Measurements from ENCODE around the gene LILRB4. TPM values are rescaled to one million over a fixed set of nuclear protein-coding genes. Genes with fewer than 3 reads are reported as not detected.
"Not testable (repeated sequence)": the region's sequence is repeated elsewhere in the genome, so short reads cannot be mapped to it uniquely, and the experiment has no call there.

Gene LILRB4
- total and polyA plus RNA-seq, 2 donors: 1.1 to 3.1 TPM

DNA sequence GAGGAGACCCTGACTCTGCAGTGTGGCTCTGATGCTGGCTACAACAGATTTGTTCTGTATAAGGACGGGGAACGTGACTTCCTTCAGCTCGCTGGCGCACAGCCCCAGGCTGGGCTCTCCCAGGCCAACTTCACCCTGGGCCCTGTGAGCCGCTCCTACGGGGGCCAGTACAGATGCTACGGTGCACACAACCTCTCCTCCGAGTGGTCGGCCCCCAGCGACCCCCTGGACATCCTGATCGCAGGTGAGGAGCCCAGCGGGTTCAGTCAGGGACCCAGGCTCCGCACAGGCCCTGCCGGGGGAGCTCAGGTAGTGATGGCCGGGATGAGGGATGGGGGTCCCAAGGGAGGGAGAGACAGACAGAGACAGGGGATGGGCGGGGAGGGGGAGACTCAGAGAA, 30.3 kb upstream of the LILRB4 start:
- H3K27ac ChIP-seq (ENCODE audit: low read depth); DNase-seq (ENCODE audit: extremely low spot score); H3K4me1 ChIP-seq (ENCODE audit: insufficient read depth); H3K36me3 ChIP-seq (ENCODE audit: insufficient read depth); H3K4me3 ChIP-seq (ENCODE audit: low read depth, low read length): not testable (repeated sequence)
- WGBS: 80% methylated on average over 16 of the region's 16 CpGs

DNA sequence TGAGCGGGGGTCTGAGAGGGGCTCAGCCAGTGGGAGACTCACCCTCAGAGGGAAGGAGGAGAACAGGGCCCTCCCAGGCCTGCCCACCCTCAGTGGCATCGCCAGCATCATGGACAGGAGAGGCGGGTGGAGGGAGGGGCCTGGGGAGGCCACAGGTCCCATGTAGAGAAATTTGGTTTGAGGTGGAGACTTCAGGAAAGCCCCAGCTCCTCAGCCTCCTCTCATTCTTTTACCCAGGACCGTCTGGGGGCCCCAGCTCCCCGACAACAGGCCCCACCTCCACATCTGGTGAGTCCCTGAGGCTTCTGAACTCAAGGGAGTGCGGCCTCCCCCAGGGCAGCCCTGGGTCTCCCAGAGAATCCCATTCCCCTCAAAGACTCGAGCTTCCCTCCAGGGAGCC, 29.4 kb upstream of the LILRB4 start:
- Histone ChIP-seq H3K36me3 (ENCODE audit: insufficient read depth) (no peaks in the 10 kb centered on the region), H3K4me3 (ENCODE audit: low read depth, low read length) (no peak overlapping the region), H3K4me1 (ENCODE audit: insufficient read depth) (no peaks in the 10 kb centered on the region), H3K27ac (ENCODE audit: low read depth) (no peak overlapping the region)
- DNase-seq (ENCODE audit: extremely low spot score): no peak
- 67% methylated on average over 7 of the region's 7 CpGs for whole genome bisulfite sequencing

DNA sequence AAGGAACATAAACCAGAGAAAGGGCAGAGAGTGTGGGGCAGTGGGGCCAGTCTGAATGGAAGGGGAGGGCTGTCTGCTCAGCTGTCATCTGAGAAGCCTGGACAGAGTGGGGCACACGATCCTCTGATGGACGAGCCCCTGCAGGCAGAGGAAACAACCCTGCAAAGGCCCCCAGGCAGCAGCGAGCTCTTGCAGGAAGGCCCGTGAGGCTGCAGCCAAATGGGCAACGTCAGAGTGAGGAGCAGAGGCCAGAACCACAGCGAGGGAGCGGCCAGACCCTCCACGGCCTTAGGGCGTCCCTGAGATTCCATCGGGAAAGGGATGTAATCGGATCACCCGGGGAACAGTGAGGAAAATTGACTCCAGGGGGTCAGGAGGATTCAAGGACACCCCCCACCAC, 26.7 kb upstream of the LILRB4 start:
- not testable (repeated sequence) for H3K36me3 ChIP-seq (ENCODE audit: insufficient read depth); H3K4me1 ChIP-seq (ENCODE audit: insufficient read depth); H3K27ac ChIP-seq (ENCODE audit: low read depth); DNase-seq (ENCODE audit: extremely low spot score); H3K4me3 ChIP-seq (ENCODE audit: low read depth, low read length)
- WGBS: 14% methylated on average over 12 of the region's 12 CpGs

DNA sequence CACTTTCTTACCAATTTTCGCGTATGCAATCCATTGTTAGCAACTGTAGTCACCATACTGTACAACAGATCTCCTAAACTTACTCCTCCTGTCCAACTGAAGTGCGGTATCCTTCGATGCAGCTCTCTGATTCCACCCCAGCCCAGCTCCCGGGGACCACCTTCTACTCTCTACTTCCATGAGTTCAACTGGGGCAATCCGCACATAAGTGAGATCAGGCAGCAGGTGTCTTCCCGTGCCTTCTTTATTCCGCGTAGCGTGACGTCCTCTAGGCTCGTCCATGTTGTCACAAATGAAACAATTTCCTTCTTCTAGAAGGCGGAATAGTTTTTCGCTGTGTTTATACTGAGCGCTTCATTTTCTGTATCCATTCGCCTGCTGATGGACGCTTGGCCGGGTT, 24.1 kb upstream of the LILRB4 start:
- H3K36me3 ChIP-seq (ENCODE audit: insufficient read depth): no peaks in the 10 kb centered on the region
- no peaks in the 10 kb centered on the region for H3K4me1 ChIP-seq (ENCODE audit: insufficient read depth)
- no peak overlapping the region for H3K27ac ChIP-seq (ENCODE audit: low read depth)
- H3K4me3 ChIP-seq (ENCODE audit: low read depth, low read length): no peak overlapping the region
- no peak for DNase-seq (ENCODE audit: extremely low spot score)
- 91% methylated on average over 18 of the region's 18 CpGs for WGBS

DNA sequence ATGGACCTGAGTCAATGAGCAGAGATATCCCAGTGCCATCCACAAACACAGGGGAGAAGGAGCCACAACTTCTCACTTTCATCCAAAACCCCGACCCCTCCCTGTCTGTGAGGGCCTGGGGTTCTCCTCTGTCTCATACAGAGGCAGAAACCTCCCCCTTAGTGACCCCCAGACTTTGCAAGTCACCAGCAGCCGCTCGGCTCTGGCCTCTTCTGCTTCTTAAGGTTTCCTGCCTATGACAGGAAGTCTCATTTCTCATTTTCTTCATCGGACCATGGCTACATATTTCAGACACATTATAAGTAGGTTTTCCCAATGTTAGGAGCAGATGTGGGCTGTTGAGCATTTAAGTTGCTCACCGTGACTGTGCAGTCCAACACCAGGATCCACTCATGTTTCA, 19.8 kb upstream of the LILRB4 start:
- H3K27ac ChIP-seq (ENCODE audit: low read depth); H3K4me1 ChIP-seq (ENCODE audit: insufficient read depth); DNase-seq (ENCODE audit: extremely low spot score); H3K4me3 ChIP-seq (ENCODE audit: low read depth, low read length); H3K36me3 ChIP-seq (ENCODE audit: insufficient read depth): not testable (repeated sequence)
- 49% methylated on average over 5 of the region's 5 CpGs for WGBS

DNA sequence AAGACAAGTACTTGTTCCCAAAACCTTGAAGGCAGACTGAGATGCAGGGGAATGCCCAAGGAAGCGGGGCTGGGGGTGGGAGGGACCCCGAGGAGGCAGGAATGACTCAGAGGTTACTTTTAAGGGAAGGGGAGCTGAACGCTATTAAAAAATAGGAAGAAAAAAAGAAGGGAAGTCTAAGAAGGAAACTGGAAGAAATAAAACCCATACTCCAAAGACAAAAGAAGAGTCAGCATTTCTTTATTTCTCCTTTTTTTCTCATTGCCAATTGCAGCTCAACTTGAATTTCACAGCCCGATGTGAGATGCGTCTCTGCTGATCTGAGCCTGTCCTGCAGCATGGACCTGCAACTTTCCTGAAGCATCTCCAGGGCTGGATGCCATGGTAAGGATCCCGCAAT, 19.2 kb upstream of the LILRB4 start:
- not testable (repeated sequence) for H3K27ac ChIP-seq (ENCODE audit: low read depth); H3K4me3 ChIP-seq (ENCODE audit: low read depth, low read length); H3K36me3 ChIP-seq (ENCODE audit: insufficient read depth); H3K4me1 ChIP-seq (ENCODE audit: insufficient read depth); DNase-seq (ENCODE audit: extremely low spot score)
- WGBS: 53% methylated on average over 4 of the region's 6 CpGs

DNA sequence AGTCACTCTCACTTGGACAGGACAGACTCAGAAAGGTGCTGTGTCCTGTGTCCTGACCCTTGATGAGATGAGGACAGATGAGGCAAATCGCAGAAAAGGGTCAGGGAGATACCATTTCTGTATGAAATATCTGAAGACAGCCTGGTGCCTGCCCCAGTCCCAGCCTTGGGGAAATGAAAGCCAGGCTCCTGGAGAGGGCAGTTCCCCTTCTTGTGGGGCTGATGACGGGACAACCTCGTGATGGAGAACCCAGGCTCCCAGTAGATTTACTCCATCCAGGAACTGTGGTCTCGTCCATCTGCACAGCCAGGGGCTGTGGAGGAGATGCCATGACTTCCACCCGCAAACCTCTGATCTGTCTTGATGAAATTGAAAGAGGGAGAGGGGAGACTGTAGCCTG, 18.7 kb upstream of the LILRB4 start:
- H3K36me3 ChIP-seq (ENCODE audit: insufficient read depth): no peaks in the 10 kb centered on the region
- no peak overlapping the region for H3K4me3 ChIP-seq (ENCODE audit: low read depth, low read length)
- 63% methylated on average over 4 of the region's 5 CpGs for WGBS
- H3K27ac ChIP-seq (ENCODE audit: low read depth): no peak overlapping the region
- H3K4me1 ChIP-seq (ENCODE audit: insufficient read depth): no peaks in the 10 kb centered on the region
- DNase-seq (ENCODE audit: extremely low spot score): no peak

DNA sequence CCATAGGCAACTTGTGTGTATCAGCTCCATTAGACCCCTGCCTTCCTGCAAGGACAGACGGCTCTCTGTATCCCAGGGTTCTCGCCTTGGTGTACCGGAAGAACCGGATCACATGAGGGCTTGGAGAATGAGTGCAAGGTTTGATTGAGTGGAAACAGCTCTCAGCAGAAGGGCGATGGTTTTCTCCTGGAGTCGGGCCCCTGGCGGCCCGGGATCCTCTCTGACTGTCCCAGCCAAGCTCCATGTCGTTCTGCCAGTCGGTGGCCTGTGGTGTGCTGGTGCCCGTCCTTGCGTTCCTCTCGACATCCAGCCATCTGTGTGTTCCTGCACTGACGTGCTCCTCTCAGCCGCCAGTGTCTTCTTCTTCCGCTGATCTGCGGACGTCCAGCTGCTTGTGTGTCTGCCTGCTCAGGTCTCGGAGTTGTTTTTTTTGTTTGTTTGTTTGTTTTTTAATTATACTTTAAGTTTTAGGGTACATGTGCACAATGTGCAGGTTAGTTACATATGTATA, 16.4 kb upstream of the LILRB4 start:
- Histone ChIP-seq H3K36me3 (ENCODE audit: insufficient read depth) (no peaks in the 10 kb centered on the region), H3K4me1 (ENCODE audit: insufficient read depth) (no peaks in the 10 kb centered on the region), H3K27ac (ENCODE audit: low read depth) (no peak overlapping the region), H3K4me3 (ENCODE audit: low read depth, low read length) (no peak overlapping the region)
- 86% methylated on average over 19 of the region's 19 CpGs for WGBS
- no peak for DNase-seq (ENCODE audit: extremely low spot score)

DNA sequence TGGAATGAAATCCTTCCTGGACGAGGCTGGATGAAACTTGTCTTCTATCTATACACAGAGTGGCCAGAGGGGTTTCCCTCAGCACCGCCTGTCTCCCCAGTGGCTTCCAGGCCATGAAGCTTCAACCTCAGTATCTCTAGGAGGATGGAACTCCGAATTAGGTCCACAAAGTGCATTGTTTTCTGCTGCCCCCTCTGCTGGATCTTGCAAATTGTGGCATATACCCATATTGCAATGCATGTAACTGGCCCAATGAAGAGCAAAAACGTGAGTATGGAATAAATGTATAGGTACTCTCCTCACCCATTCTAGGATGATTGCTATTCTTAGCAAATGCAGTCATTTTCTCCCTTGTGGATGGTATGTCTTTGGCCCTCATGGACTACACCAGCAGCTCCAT, 14.7 kb upstream of the LILRB4 start:
- WGBS: 52% methylated on average over 4 of the region's 4 CpGs
- no peaks in the 10 kb centered on the region for H3K36me3 ChIP-seq (ENCODE audit: insufficient read depth)
- no peak overlapping the region for H3K4me3 ChIP-seq (ENCODE audit: low read depth, low read length)

DNA sequence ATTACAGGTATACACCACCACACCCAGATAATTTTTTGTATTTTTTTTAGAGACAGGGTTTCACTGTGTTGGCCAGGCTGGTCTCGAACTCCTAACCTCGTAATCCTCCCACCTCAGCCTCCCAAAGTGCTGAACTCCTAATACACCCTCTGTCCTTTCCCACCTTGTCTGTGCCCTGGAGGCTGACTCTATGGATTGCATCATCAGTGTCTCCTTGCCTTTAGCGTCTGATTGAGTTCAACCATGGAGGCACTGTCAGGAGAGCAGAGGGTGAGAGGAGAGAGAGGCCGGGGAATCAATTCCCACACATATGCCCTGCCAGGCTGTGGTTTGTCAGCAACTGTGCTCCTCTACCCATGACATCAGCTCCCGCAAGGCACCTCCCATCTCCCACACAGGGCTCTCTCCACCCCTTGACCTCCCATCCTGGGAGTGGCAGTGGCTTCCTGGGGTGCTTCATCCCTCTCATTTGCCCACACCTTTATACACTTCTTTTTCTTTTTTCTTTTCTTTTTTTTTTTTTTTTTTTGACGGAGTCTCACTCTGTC, 12.6 kb upstream of the LILRB4 start:
- WGBS: 82% methylated on average over 6 of the region's 6 CpGs
- no peak overlapping the region for H3K4me3 ChIP-seq (ENCODE audit: low read depth, low read length)
- H3K36me3 ChIP-seq (ENCODE audit: insufficient read depth): no peaks in the 10 kb centered on the region

More for the DNA sequence above, 14.7 kb upstream of the LILRB4 start:
- Histone ChIP-seq H3K27ac (ENCODE audit: low read depth) (no peak overlapping the region), H3K4me1 (ENCODE audit: insufficient read depth) (no peaks in the 10 kb centered on the region)
- no peak for DNase-seq (ENCODE audit: extremely low spot score)

DNA sequence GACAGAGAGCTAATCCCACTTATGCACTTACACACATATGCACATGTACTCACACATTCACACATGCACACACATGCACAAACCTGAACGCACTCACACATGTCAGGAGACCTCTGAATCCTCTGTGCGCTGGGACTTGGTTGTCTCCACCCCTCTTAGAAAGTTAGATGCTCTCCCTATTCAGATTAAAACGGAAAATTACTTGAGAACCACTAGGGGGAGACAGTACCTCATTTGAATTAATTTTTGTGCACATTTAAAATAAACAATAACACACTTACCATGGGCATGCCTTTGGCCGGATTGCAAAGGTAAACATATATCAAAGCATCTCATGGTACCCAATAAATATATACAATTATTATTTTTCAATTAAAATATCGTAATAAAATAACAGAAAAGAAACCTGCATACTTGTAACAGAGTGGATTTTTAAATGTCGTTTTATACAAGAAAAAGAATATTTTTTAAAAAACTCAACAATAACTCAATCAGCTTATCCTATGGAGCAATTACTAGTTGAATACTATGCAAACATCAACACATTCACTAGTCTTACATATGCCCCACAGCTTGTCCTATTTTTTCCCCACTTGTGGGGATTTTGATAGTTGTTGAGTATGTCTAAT, 9.5 kb upstream of the LILRB4 start:
- Histone ChIP-seq H3K36me3 (ENCODE audit: insufficient read depth) (no peaks in the 10 kb centered on the region), H3K4me1 (ENCODE audit: insufficient read depth) (no peaks in the 10 kb centered on the region), H3K27ac (ENCODE audit: low read depth) (no peak overlapping the region), H3K4me3 (ENCODE audit: low read depth, low read length) (no peak overlapping the region)
- DNase-seq (ENCODE audit: extremely low spot score): no peak
- WGBS: 40% methylated on average over 6 of the region's 6 CpGs

More for the DNA sequence above, 12.6 kb upstream of the LILRB4 start:
- H3K4me1 ChIP-seq (ENCODE audit: insufficient read depth): no peaks in the 10 kb centered on the region
- DNase-seq (ENCODE audit: extremely low spot score): no peak
- no peak overlapping the region for H3K27ac ChIP-seq (ENCODE audit: low read depth)

DNA sequence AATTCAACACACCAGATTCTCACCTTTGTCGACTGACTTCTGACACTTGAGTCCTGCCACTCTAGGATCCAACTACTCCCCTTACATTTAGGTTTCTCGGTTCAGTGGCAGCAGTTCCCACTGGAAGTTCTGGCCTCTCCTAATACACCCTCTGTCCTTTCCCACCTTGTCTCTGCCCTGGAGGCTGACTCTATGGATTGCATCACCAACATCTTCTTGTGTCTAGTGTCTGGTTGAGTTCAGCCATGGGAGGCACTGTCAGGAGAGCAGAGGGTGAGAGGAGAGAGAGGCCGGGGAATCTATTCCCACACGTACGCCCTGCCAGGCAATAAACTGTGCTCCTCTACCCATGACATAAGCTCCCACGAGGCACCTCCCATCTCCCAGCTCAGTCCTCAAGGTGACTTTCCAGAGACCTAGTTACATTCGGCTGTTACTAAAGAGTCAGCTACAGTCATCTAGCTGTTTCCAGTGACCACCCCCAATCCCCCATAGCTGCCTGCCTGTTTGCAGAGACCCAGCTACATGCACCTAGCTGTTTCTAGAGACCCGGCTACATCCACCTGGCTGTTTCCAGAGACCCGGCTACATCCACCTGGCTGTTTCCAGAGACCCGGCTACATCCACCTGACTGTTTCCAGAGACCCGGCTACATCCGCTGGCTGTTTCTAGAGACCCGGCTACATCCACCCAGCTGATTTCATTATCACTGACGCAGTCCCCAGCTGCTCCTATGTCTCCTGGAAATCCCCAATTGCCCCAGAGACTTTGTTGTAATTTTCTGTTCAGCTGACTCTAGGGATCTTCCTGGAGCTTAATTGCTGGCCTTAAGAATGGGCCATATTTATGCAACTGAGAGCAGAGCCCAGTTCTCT, 8.1 kb upstream of the LILRB4 start:
- 70% methylated on average over 14 of the region's 14 CpGs for WGBS
- no peak overlapping the region for H3K27ac ChIP-seq (ENCODE audit: low read depth)
- H3K4me3 ChIP-seq (ENCODE audit: low read depth, low read length): no peak overlapping the region

DNA sequence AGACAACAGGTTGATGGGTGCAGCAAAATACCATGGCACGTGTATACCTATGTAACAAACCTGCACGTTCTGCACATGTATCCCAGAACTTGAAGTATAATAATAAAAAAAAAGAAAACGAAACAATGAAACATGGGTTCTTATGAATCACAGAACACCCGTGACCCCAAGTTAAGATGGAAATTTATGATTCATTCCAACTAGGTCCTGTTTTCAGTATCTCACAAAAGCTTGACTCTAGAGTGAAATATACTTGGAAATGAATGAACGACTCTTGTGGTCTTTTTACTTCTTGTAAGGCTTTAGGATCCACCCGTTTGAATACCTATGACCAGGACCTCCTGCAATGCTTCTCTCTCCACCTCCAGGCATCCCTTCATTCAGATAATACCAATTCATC, 3.5 kb upstream of the LILRB4 start:
- no peak for DNase-seq (ENCODE audit: extremely low spot score)
- no peaks in the 10 kb centered on the region for H3K36me3 ChIP-seq (ENCODE audit: insufficient read depth)
- WGBS: 80% methylated on average over 6 of the region's 6 CpGs
- H3K4me1 ChIP-seq (ENCODE audit: insufficient read depth): no peaks in the 10 kb centered on the region
- H3K27ac ChIP-seq (ENCODE audit: low read depth): no peak overlapping the region
- no peak overlapping the region for H3K4me3 ChIP-seq (ENCODE audit: low read depth, low read length)

More for the DNA sequence above, 8.1 kb upstream of the LILRB4 start:
- no peak for DNase-seq (ENCODE audit: extremely low spot score)
- Histone ChIP-seq H3K4me1 (ENCODE audit: insufficient read depth) (no peaks in the 10 kb centered on the region), H3K36me3 (ENCODE audit: insufficient read depth) (no peaks in the 10 kb centered on the region)

DNA sequence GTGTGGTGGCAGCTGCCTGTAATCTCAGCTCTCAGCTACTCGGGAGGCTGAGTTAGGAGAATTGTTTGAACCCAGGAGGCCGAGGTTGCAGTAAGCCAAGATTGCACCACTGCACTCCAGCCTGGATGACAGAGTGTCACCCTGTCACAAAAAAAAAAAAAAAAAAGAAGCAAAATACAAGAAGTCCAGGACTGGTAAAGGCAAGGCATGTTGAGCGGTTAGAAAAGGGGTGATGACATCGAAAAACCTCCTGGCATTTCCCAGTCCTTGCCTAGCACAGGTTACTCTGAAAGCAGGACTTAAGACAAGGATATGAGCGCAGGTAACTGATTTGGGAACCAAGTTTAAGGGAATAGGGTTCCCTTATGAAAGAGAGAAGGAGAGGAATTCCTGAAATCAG, 2.5 kb upstream of the LILRB4 start:
- no peak for DNase-seq (ENCODE audit: extremely low spot score)
- no peak overlapping the region for H3K27ac ChIP-seq (ENCODE audit: low read depth)
- 83% methylated on average over 5 of the region's 5 CpGs for WGBS
- H3K36me3 ChIP-seq (ENCODE audit: insufficient read depth): no peaks in the 10 kb centered on the region
- no peak overlapping the region for H3K4me3 ChIP-seq (ENCODE audit: low read depth, low read length)
- no peaks in the 10 kb centered on the region for H3K4me1 ChIP-seq (ENCODE audit: insufficient read depth)
